HepG2 (cell line): ENCODE results near the gene LAMP1. TPM values are rescaled to one million over a fixed set of nuclear protein-coding genes. Genes with fewer than 3 reads are reported as not detected.

ENCODE experiments used
- ATRX ChIP-seq: sonication (generic); formaldehyde crosslinking; IDR thresholded peaks from 2 replicates; pipeline ENCODE4 v1.4.0; 2020; ENCODE audit warnings: missing genetic modification reagents, borderline replicate concordance
- BORCS8-MEF2B ChIP-seq: sonication (generic); formaldehyde crosslinking; IDR thresholded peaks from 2 replicates; pipeline ENCODE4 v1.8.0; 2022; ENCODE audit warnings: mild to moderate bottlenecking, missing genetic modification reagents
- CHD2 ChIP-seq: IDR thresholded peaks from 2 replicates; pipeline ENCODE4 v1.6.1; 2011; ENCODE audit warnings: low read depth, low read length, improper control_type of control experiment
- DMAP1 ChIP-seq: IDR thresholded peaks from 2 replicates; pipeline ENCODE4 v1.6.1; 2016
- E2F5 ChIP-seq: sonication (generic); formaldehyde crosslinking; conservative IDR thresholded peaks from 2 replicates; pipeline ENCODE4 v1.4.0; 2020; ENCODE audit warnings: missing genetic modification reagents
- ERF ChIP-seq: IDR thresholded peaks from 2 replicates; pipeline ENCODE4 v1.6.1; 2018; ENCODE audit warnings: missing biosample characterization, missing genetic modification reagents
- FOXP4 ChIP-seq: sonication (generic); formaldehyde crosslinking; IDR thresholded peaks from 2 replicates; pipeline ENCODE4 v1.4.0; 2020; ENCODE audit warnings: missing genetic modification reagents
- HMGXB3 ChIP-seq: sonication (generic); formaldehyde crosslinking; IDR thresholded peaks from 2 replicates; pipeline ENCODE4 v1.4.0; 2020; ENCODE audit warnings: missing genetic modification reagents, borderline replicate concordance
- KLF13 ChIP-seq: sonication (generic); formaldehyde crosslinking; IDR thresholded peaks from 2 replicates; pipeline ENCODE4 v1.4.0; 2020; ENCODE audit warnings: mild to moderate bottlenecking, missing genetic modification reagents
- KLF16 ChIP-seq, 2 experiments: sonication (generic) in 1 of 2; formaldehyde crosslinking in 1 of 2; IDR thresholded peaks; 2 replicates each; pipeline versions ENCODE4 v1.6.1 to v1.8.0; 2016 to 2023; ENCODE audit warnings: missing genetic modification reagents in 2 of 2, missing compliant biosample characterization in 1 of 2
- MLXIP ChIP-seq: sonication (generic); formaldehyde crosslinking; IDR thresholded peaks from 2 replicates; pipeline ENCODE4 v1.9.0; 2021; ENCODE audit warnings: missing genetic modification reagents, borderline replicate concordance
- NR2F6 ChIP-seq, 2 experiments: IDR thresholded peaks; 2 replicates each; pipeline ENCODE4 v1.6.1; 2016; ENCODE audit warnings: antibody characterized with exemption in 1 of 2, mild to moderate bottlenecking in 1 of 2
- SALL1 ChIP-seq: sonication (generic); formaldehyde crosslinking; IDR thresholded peaks from 2 replicates; pipeline ENCODE4 v1.8.0; 2022; ENCODE audit warnings: mild to moderate bottlenecking, missing genetic modification reagents
- TEAD3 ChIP-seq: optimal IDR thresholded peaks from 2 replicates; pipeline ENCODE3; 2016; ENCODE audit warnings: borderline replicate concordance
- ZNF180 ChIP-seq: sonication (generic); formaldehyde crosslinking; IDR thresholded peaks from 2 replicates; pipeline ENCODE4 v1.4.0; 2020; ENCODE audit warnings: low read depth, missing genetic modification reagents, borderline replicate concordance
- ZNF446 ChIP-seq: sonication (generic); formaldehyde crosslinking; IDR thresholded peaks from 2 replicates; pipeline ENCODE4 v1.5.0; 2020; ENCODE audit warnings: mild to moderate bottlenecking, missing genetic modification reagents
- ZNF577 ChIP-seq: sonication (generic); formaldehyde crosslinking; IDR thresholded peaks from 2 replicates; pipeline ENCODE4 v1.4.0; 2020; ENCODE audit warnings: mild to moderate bottlenecking, low read depth, missing genetic modification reagents, borderline replicate concordance
- ZNF589 ChIP-seq: sonication (generic); formaldehyde crosslinking; conservative IDR thresholded peaks from 2 replicates; pipeline ENCODE4 v1.8.0; 2022; ENCODE audit warnings: mild to moderate bottlenecking, moderate library complexity, missing genetic modification reagents
- ZNF816 ChIP-seq: sonication (generic); formaldehyde crosslinking; IDR thresholded peaks from 2 replicates; pipeline ENCODE4 v1.8.0; 2022; ENCODE audit warnings: missing genetic modification reagents, mild to moderate bottlenecking, borderline replicate concordance
- polyA plus RNA-seq, 8 experiments: library from polyadenylated mRNA; depleted of rRNA in 3 of 8; stranded (reverse) in 7 of 8; unstranded in 1 of 8; fragments of >200 nt; fragmentation: Illumina TruSeq in 4 of 8; extraction: Trizol in 4 of 8; gene quantifications; 2 replicates each; pipeline versions ENCODE4 v1.2.1 to v1.2.3, GENCODE V29; 2011 to 2016; ENCODE audit warnings: low read depth in 4 of 8, missing spikeins in 1 of 8, mixed read lengths in 1 of 8; ENCODE audit not compliant: insufficient read depth in 1 of 8
- total RNA-seq, 5 experiments: library from RNA; depleted of rRNA; stranded (reverse); fragments of >200 nt; fragmentation: Illumina TruSeq; extraction: Trizol; gene quantifications; 2 replicates each; pipeline ENCODE4 v1.2.3, GENCODE V29; 2016; ENCODE audit warnings: low read depth in 1 of 5

Gene LAMP1
- total and polyA plus RNA-seq, 2 of the 13 experiments (the other 11 are each of a cell fraction or from before 2014, with no cell fraction given) = 103 to 112 TPM

- TF ChIP-seq KLF16 (CRISPR knock-in tag; IDR thresholded peaks at IDR 0.05) (0 out of 4 replicates have a peak, but pooled peaks of 1 of the 2 experiments have one; percentile 43), ZNF446 (no peak), KLF13 (CRISPR knock-in tag) (no peak), TEAD3 (CRISPR knock-in tag) (no peak), ATRX (CRISPR knock-in tag) (no peak), ZNF180 (CRISPR knock-in tag) (no peak), MLXIP (CRISPR knock-in tag) (no peak), BORCS8-MEF2B (CRISPR knock-in tag) (no peak), CHD2 (no peak), ZNF816 (CRISPR knock-in tag) (no peak), ZNF589 (CRISPR knock-in tag) (no peak), ZNF577 (CRISPR knock-in tag) (no peak), FOXP4 (CRISPR knock-in tag) (no peak), DMAP1 (CRISPR knock-in tag) (no peak), ERF (CRISPR knock-in tag) (no peak), NR2F6 (IDR thresholded peaks at IDR 0.05) (peak; percentile 84), NR2F6 (CRISPR knock-in tag; IDR thresholded peaks at IDR 0.05) (peak; percentile 80), HMGXB3 (CRISPR knock-in tag) (no peak), SALL1 (CRISPR knock-in tag) (peak; percentile 43; the same call in 1 of the 2 replicates), E2F5 (CRISPR knock-in tag) (no peak)
These were observed 21.7 kb upstream of the LAMP1 start (continued) for GRCh38 chr13:113275387-113275786.
